Superior temporal gyrus (tissue), 1 donor: Measurements from ENCODE around the gene TMC6.
"Not testable (repeated sequence)": the region's sequence is repeated elsewhere in the genome, so short reads cannot be mapped to it uniquely, and the experiment has no call there.

Source experiments
- DNase-seq: peaks from one replicate; pipeline ENCODE4 v3.0.0-alpha.2; 2016; ENCODE audit errors: extremely low spot score

TMC6 gene

GRCh38 chr17:78075545-78075944, 53.0 kb downstream of the TMC6 start:
- peak; percentile 87 for DNase-seq

GRCh38 chr17:78075011-78075410, 53.5 kb downstream of the TMC6 start:
- DNase-seq, result no peak

DNA sequence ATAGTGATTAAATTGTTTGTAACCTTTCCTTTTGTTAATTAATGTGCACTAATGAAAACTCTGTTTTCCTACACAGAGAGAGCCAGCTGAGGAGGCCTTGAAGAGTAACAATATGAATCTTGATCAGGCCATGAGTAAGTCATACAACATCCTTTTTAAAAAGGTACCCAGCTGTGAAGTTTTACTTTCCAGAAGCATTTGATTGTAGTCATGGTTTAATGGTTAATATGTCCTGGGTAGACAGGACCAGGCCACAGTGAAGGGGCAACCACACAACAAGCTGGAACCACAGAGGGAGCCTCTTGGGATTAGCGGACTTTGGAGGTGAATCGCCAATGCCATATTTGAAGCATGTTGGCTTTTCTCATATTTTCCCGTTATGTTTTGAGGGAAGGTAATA, 55.6 kb downstream of the TMC6 start:
- DNase-seq, result no peak

- no peak for DNase-seq
These were observed 58.9 kb downstream of the TMC6 start for GRCh38 chr17:78069695-78070094.

- not testable (repeated sequence) for DNase-seq
These were observed 61.6 kb downstream of the TMC6 start for GRCh38 chr17:78066976-78067375.

- no peak for DNase-seq
These were observed 63.8 kb downstream of the TMC6 start for GRCh38 chr17:78064708-78065107.

DNA sequence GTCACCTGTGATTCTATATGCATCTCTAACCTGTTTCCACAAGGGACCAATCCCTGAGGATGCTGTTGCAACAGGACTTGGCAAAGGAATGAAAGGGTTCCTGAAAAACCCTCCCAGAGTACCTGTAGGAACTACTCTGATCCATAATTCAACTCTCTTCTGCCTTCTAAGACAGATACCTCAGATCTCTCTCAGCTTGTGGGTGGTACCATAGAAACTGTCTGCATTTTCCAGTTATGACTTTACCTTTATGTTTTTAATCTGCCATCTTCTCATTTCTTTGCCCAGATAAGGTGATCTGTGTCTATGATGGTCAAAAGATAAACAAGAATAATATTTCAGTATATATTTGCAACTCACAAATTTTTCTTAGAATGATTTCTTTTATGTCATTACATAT, 65.1 kb downstream of the TMC6 start:
- DNase-seq, result no peak

GRCh38 chr17:78062596-78062995, 66.0 kb downstream of the TMC6 start:
- no peak for DNase-seq
